Measurements from ENCODE around the gene AP5Z1. TPM values are rescaled to one million over a fixed set of nuclear protein-coding genes. Genes with fewer than 3 reads are reported as not detected.

AP5Z1 gene
- total RNA-seq, 1 experiment from 2014 or later: 38.3 TPM

DNA sequence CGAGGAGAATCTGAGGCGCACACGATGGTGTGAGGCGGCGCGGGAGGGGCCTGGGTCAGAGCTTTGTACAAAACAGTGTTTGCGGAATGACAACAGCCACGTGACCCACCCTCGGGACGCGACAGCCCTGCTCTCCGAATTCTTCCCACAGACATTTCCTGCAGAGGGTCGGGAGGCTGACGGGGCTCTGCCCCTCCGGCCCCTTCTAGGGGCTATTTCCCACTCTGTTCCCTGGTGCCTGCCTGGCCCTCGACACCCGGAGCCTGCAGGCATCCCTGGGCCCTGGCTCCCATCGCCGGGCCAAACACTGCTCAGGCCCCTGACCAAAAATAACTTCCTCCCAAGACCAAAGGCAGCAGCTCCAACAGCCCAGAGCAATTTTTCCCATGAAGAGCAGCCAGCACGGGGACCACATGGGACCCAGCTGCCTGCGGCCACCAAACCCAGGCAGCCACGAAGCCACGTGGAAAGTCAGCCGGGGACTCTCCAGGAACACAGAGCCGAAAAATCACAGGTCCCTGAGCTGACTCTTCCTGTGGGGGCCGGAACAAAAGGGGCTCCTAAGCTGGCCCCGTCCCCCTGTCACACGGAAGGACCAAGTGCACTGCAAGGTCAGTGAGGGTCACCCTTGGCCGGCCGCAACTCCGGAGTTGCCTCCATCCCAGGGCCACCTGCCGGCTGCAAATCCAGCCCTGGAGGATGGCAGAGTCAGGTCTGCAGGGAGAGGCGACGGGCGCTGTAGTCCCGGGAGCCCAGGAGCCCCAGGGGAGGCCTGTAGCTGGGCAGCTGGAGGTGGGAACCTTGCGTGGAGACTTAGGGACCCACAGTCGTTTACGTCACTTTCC is 44.4 kb downstream of the AP5Z1 start:
- no peaks in the 10 kb centered on the region; a peak in 1 of 7 replicates for H3K36me3 Mint-ChIP-seq (ENCODE audit: insufficient read depth in 1 of 3, low read depth in 3 of 3)
- H3K9me3 ChIP-seq (ENCODE audit: control insufficient read depth, low read depth, low read length): no peaks in the 10 kb centered on the region
- H4K5ac ChIP-seq (ENCODE audit: insufficient read length, low read depth, low read length): no peak overlapping the region
- no peaks in the 10 kb centered on the region for H3K9me3 Mint-ChIP-seq
- no peak overlapping the region for H3K4ac ChIP-seq (ENCODE audit: low read depth, low read length)
- H3K27me3 Mint-ChIP-seq (ENCODE audit: low read depth): no peaks in the 10 kb centered on the region; the same call in 1 of the 2 replicates
- H3K79me1 ChIP-seq (ENCODE audit: insufficient read depth, low read depth, low read length, poor library complexity, severe bottlenecking): no peaks in the 10 kb centered on the region
- no peak overlapping the region for H3K14ac ChIP-seq (ENCODE audit: insufficient read depth, low read length)
- TF ChIP-seq, protein P1, sequence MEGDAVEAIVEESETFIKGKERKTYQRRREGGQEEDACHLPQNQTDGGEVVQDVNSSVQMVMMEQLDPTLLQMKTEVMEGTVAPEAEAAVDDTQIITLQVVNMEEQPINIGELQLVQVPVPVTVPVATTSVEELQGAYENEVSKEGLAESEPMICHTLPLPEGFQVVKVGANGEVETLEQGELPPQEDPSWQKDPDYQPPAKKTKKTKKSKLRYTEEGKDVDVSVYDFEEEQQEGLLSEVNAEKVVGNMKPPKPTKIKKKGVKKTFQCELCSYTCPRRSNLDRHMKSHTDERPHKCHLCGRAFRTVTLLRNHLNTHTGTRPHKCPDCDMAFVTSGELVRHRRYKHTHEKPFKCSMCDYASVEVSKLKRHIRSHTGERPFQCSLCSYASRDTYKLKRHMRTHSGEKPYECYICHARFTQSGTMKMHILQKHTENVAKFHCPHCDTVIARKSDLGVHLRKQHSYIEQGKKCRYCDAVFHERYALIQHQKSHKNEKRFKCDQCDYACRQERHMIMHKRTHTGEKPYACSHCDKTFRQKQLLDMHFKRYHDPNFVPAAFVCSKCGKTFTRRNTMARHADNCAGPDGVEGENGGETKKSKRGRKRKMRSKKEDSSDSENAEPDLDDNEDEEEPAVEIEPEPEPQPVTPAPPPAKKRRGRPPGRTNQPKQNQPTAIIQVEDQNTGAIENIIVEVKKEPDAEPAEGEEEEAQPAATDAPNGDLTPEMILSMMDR (conservative IDR thresholded peaks at IDR 0.05): no peak
- H3K27ac Mint-ChIP-seq: peak overlapping the region in 1 of 3 experiments; percentile 74; a peak in 1 of 7 replicates
- H3K27me3 ChIP-seq (ENCODE audit: insufficient read depth, low read length): no peaks in the 10 kb centered on the region
- H2BK12ac ChIP-seq (ENCODE audit: insufficient read length, low read depth, low read length): no peak overlapping the region
- H2BK120ac ChIP-seq (ENCODE audit: low read depth, low read length, poor library complexity, severe bottlenecking): no peak overlapping the region
- no peak overlapping the region for H3T11ph ChIP-seq (ENCODE audit: low read length)
- H3K4me2 ChIP-seq (ENCODE audit: insufficient read depth, insufficient read length, low read length): no peak overlapping the region
- no peaks in the 10 kb centered on the region for H3K4me1 Mint-ChIP-seq
- H4K91ac ChIP-seq (ENCODE audit: insufficient read length, low read depth, low read length): no peak overlapping the region
- no peak overlapping the region for H2AK5ac ChIP-seq (ENCODE audit: insufficient read length, low read length)
- H3K79me2 ChIP-seq (ENCODE audit: insufficient read depth, low read length): no peaks in the 10 kb centered on the region
- no peak overlapping the region for H2BK15ac ChIP-seq (ENCODE audit: low read depth, low read length)
- no peaks in the 10 kb centered on the region for H4K20me1 ChIP-seq (ENCODE audit: control insufficient read depth, insufficient read depth, insufficient read length)
- H3K23ac ChIP-seq (ENCODE audit: insufficient read length, low read depth, low read length): no peak overlapping the region
- H2BK20ac ChIP-seq (ENCODE audit: low read depth, low read length, poor library complexity, severe bottlenecking): no peak overlapping the region
- no peak overlapping the region for H2BK5ac ChIP-seq (ENCODE audit: insufficient read length, low read length)
- H3K9ac ChIP-seq (ENCODE audit: extremely low read depth, insufficient read length, low read length): no peak overlapping the region
- no peak overlapping the region for H4K8ac ChIP-seq (replicated peaks; ENCODE audit: insufficient read length, low read depth, low read length)
- no CpG with 5 or more reads among the region's 39 CpGs for WGBS (ENCODE audit: extremely low coverage, insufficient read length, low lambda C conversion rate)
- no peaks in the 10 kb centered on the region for H3K4me1 ChIP-seq (ENCODE audit: insufficient read depth, low read length)
- H3K18ac ChIP-seq (ENCODE audit: insufficient read length, low read depth, low read length): no peak overlapping the region
- no peak overlapping the region for H3K56ac ChIP-seq (ENCODE audit: insufficient read length, low read depth, low read length)
- H3K23me2 ChIP-seq (ENCODE audit: insufficient read length, low read depth, low read length, poor library complexity, severe bottlenecking): no peaks in the 10 kb centered on the region
- no peak overlapping the region for H3K4me3 Mint-ChIP-seq
- peak; percentile 20 for DNase-seq
- no peak overlapping the region for H3K27ac ChIP-seq (ENCODE audit: insufficient read length, low read depth, low read length)
- H2AFZ ChIP-seq (ENCODE audit: low read length): no peak overlapping the region

Measured in H9 (cell line).